Natural killer cell (primary cell): ENCODE data around the gene SPTBN4. TPM values are rescaled to one million over a fixed set of nuclear protein-coding genes. Genes with fewer than 3 reads are reported as not detected.

Source experiments
- ATAC-seq, 3 donors: fragments of 150-1000 bp in 2 of 3; fragments of 200-7000 bp in 1 of 3; cut with Tn5 transposase; 1 replicate in 1 of 3; 2 replicates in 2 of 3; pipeline ENCODE4 v1.10.0; 2021; ENCODE audit warnings: mild to moderate bottlenecking in 2 of 3, moderate library complexity in 2 of 3
- DNase-seq, 2 donors: peaks; one replicate each; pipeline versions ENCODE4 v3.0.0 to v3.0.0-alpha.2; 2013 to 2021; ENCODE audit warnings: mixed read lengths in 1 of 2
- H3K27ac ChIP-seq: one replicate; pipeline ENCODE4 v1.5.1; 2013; ENCODE audit warnings: mild to moderate bottlenecking, low read length
- H3K27me3 ChIP-seq: one replicate; pipeline ENCODE4 v1.6.1; 2013; ENCODE audit warnings: low read length; ENCODE audit not compliant: control insufficient read depth, insufficient read depth
- H3K36me3 ChIP-seq: one replicate; pipeline ENCODE4 v1.6.1; 2013; ENCODE audit warnings: low read length; ENCODE audit not compliant: control insufficient read depth, insufficient read depth
- H3K4me1 ChIP-seq: one replicate; pipeline ENCODE4 v1.6.1; 2013; ENCODE audit warnings: low read length; ENCODE audit not compliant: control insufficient read depth, insufficient read depth
- H3K4me3 ChIP-seq: one replicate; pipeline ENCODE4 v1.5.1; 2013; ENCODE audit warnings: low read length
- H3K9me3 ChIP-seq: one replicate; pipeline ENCODE4 v1.6.1; 2013; ENCODE audit warnings: low read length; ENCODE audit not compliant: control insufficient read depth, insufficient read depth
- H3K27ac Mint-ChIP-seq, 2 donors: one replicate each; pipeline ENCODE4 v1.8.0; 2022; ENCODE audit warnings: mild to moderate bottlenecking in 2 of 2, mixed read lengths in 2 of 2, moderate library complexity in 1 of 2
- H3K27me3 Mint-ChIP-seq, 2 donors: one replicate each; pipeline ENCODE4 v1.8.0; 2022; ENCODE audit warnings: low read depth in 2 of 2, mixed read lengths in 2 of 2
- H3K36me3 Mint-ChIP-seq: one replicate; pipeline ENCODE4 v1.8.0; 2022; ENCODE audit warnings: mixed read lengths
- H3K4me1 Mint-ChIP-seq, 2 donors: one replicate each; pipeline ENCODE4 v1.8.0; 2022; ENCODE audit warnings: mixed read lengths in 2 of 2
- H3K4me3 Mint-ChIP-seq: one replicate; pipeline ENCODE4 v1.8.0; 2022; ENCODE audit warnings: mild to moderate bottlenecking, moderate library complexity, mixed read lengths
- H3K9me3 Mint-ChIP-seq, 2 donors: one replicate each; pipeline ENCODE4 v1.8.0; 2022; ENCODE audit warnings: mixed read lengths in 2 of 2
- WGBS: methylation state at CpG from one replicate; pipeline ENCODE4 v1.1.7; 2013; ENCODE audit warnings: missing lambda C conversion rate; ENCODE audit not compliant: insufficient coverage; 5-methylcytosine and 5-hydroxymethylcytosine counted together
- intact Hi-C: fragments of 100-400 bp; cut with micrococcal nuclease; formaldehyde crosslinking; loops from one replicate; pipeline ENCODE4 v1.14.2; 2022
- total RNA-seq, 4 donors: library from RNA; stranded (reverse); fragments of 120-200 nt in 1 of 4; gene quantifications; one replicate each; pipeline versions ENCODE4 v1.2.3 to v1.2.4, GENCODE V29; 2013 to 2022
- TF ChIP-seq, protein P1 (sequence below): fragments of 200-600 bp; IDR thresholded peaks from one replicate; pipeline ENCODE4 v1.8.0; 2022; ENCODE audit warnings: antibody characterized with exemption

The SPTBN4 gene
- total RNA-seq, 3 donors from 2014 or later (not counting 1 experiment from before 2014, with no cell fraction given) = 0.16 to 0.63 (median 0.31) TPM

DNA sequence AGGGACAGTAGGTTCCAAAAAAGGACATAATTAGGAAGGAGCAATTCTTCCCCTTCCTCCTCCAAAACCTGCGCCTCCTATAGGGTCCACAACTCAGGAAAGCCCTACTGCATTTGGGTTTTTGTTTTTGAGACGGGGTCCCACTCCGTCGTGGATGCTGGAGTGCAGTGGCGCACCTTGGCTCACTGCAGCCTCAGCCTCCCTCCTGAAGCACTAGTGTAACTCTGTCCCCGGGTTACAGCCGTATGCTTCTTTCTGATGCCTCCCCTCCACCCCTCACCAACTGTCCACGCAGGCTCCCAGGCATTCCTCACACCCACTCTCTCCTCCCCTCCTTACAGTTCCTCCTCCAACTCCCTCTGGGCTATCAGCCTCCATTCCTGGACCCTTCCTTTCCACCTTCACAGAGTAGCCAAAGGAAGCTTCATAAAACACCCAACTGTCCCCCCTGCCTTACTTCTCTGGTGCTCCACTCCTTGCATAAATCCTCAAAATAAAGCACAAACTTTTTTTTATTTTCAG lies 20.5 kb upstream of the SPTBN4 start:
- Mint-ChIP-seq H3K4me3 (peak overlapping the region; percentile 35), H3K4me1 (peaks cover 25 to 29% of the 10 kb centered on the region in 2 donors), H3K27ac (peak overlapping the region; percentile 31 to 68), H3K27me3 (no peaks in the 10 kb centered on the region), H3K9me3 (no peaks in the 10 kb centered on the region), H3K36me3 (no peaks in the 10 kb centered on the region)
- Histone ChIP-seq H3K4me1 (peaks cover 13% of the 10 kb centered on the region), H3K9me3 (no peaks in the 10 kb centered on the region), H3K27me3 (no peaks in the 10 kb centered on the region), H3K27ac (no peak overlapping the region), H3K36me3 (peaks cover 7% of the 10 kb centered on the region), H3K4me3 (no peak overlapping the region)
- no peak for DNase-seq
- TF ChIP-seq, protein P1, sequence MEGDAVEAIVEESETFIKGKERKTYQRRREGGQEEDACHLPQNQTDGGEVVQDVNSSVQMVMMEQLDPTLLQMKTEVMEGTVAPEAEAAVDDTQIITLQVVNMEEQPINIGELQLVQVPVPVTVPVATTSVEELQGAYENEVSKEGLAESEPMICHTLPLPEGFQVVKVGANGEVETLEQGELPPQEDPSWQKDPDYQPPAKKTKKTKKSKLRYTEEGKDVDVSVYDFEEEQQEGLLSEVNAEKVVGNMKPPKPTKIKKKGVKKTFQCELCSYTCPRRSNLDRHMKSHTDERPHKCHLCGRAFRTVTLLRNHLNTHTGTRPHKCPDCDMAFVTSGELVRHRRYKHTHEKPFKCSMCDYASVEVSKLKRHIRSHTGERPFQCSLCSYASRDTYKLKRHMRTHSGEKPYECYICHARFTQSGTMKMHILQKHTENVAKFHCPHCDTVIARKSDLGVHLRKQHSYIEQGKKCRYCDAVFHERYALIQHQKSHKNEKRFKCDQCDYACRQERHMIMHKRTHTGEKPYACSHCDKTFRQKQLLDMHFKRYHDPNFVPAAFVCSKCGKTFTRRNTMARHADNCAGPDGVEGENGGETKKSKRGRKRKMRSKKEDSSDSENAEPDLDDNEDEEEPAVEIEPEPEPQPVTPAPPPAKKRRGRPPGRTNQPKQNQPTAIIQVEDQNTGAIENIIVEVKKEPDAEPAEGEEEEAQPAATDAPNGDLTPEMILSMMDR = no peak
- 96% methylated on average over 8 of the region's 8 CpGs for WGBS
- intact Hi-C loops = no loop called here
- ATAC-seq = no peak

DNA sequence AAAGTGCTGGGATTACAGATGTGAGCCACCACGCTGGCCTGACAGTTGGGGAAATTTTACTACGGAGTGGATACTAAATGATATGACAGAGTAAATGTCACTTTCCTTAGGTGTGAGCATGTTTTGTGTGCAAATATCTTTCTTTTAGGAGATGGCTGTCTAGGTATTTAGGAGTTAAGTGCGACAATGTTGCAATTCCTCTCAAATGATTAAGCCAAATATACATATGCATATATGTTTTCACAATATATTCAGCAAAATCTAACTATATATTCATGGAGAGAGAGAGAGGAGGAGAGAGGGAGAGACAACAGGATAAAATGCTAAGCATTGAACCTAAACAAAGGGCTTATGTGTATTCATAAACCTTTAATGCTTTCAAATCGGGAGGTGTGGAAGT lies 17.3 kb upstream of the SPTBN4 start:
- TF ChIP-seq, protein P1 = no peak
- Histone ChIP-seq H3K27ac (no peak overlapping the region), H3K4me3 (no peak overlapping the region), H3K4me1 (peaks cover 6% of the 10 kb centered on the region), H3K9me3 (no peaks in the 10 kb centered on the region), H3K27me3 (no peaks in the 10 kb centered on the region), H3K36me3 (no peaks in the 10 kb centered on the region)
- Mint-ChIP-seq H3K9me3 (no peaks in the 10 kb centered on the region), H3K36me3 (no peaks in the 10 kb centered on the region), H3K4me1 (peaks cover 7% of the 10 kb centered on the region in 2 donors), H3K27ac (no peak overlapping the region), H3K27me3 (no peaks in the 10 kb centered on the region), H3K4me3 (no peak overlapping the region)
- ATAC-seq = no peak
- no peak for DNase-seq
- WGBS = 98% methylated on average over 3 of the region's 4 CpGs
- intact Hi-C loops = no loop called here

DNA sequence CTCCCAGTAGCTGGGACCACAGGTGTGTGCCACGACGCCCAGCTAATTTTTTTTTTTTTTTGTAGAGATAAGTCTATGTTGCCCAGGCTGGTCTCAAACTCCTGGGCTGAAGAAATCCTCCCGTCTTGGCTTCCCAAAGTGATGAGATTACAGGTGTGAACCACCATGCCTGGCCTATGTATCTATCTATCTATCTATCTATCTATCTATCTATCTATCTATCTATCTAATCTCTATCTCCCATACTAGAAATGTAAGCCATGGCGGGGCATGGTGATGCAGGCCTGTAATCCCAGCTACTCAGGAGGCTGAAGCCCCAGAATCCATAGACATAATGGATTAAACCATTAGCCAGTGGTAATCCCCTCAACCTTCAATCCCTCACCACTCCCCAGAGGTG lies 16.1 kb upstream of the SPTBN4 start:
- H3K4me1 ChIP-seq = no peaks in the 10 kb centered on the region
- no peak for ATAC-seq
- H3K27ac ChIP-seq = no peak overlapping the region
- Mint-ChIP-seq H3K27me3 (no peaks in the 10 kb centered on the region), H3K4me1 (no peaks in the 10 kb centered on the region), H3K9me3 (no peaks in the 10 kb centered on the region), H3K36me3 (no peaks in the 10 kb centered on the region), H3K4me3 (no peak overlapping the region), H3K27ac (no peak overlapping the region)
- TF ChIP-seq, protein P1 = no peak
- no peak overlapping the region for H3K4me3 ChIP-seq
- 96% methylated on average over 4 of the region's 4 CpGs for WGBS
- DNase-seq = no peak
- intact Hi-C loops = no loop called here
- no peaks in the 10 kb centered on the region for H3K9me3 ChIP-seq
- no peaks in the 10 kb centered on the region for H3K27me3 ChIP-seq
- H3K36me3 ChIP-seq = no peaks in the 10 kb centered on the region

DNA sequence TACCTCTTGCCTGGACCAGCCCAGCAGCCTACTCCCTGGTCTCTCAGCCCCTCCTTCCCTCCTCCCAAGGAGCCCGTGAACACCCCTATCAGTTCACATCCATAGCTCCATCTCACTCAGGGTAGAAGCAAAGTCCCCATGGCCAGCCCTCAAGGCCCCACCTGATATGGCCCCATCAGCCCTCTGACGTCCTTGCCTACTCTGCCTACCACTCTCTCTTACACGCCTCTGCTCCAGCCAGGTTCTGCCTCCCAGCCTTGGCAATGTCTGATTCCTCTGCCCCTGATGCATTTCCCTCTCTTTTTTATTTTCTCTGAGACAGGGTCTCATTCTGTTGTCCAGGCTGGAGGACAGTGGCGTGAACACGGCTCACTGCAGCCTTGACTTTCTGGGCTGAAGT lies 14.8 kb upstream of the SPTBN4 start:
- Mint-ChIP-seq H3K27ac (no peak overlapping the region), H3K27me3 (no peaks in the 10 kb centered on the region), H3K36me3 (no peaks in the 10 kb centered on the region), H3K4me1 (no peaks in the 10 kb centered on the region), H3K9me3 (no peaks in the 10 kb centered on the region), H3K4me3 (no peak overlapping the region)
- no peaks in the 10 kb centered on the region for H3K9me3 ChIP-seq
- DNase-seq (no peak), ATAC-seq (no peak)
- H3K4me3 ChIP-seq = no peak overlapping the region
- no peaks in the 10 kb centered on the region for H3K27me3 ChIP-seq
- H3K4me1 ChIP-seq = no peaks in the 10 kb centered on the region
- H3K27ac ChIP-seq = no peak overlapping the region
- TF ChIP-seq, protein P1 = no peak
- 82% methylated on average over 5 of the region's 5 CpGs for WGBS
- no peaks in the 10 kb centered on the region for H3K36me3 ChIP-seq
- intact Hi-C loops = no loop called here
